Body of pancreas (tissue), 4 donors: ENCODE data around the gene RASGRF2. TPM values are rescaled to one million over a fixed set of nuclear protein-coding genes. Genes with fewer than 3 reads are reported as not detected.

ENCODE experiments used
- ATAC-seq: fragments of 150-250 bp; one replicate; pipeline ENCODE4 v1.9.1; 2016
- DNase-seq, 4 donors: peaks; one replicate each; pipeline ENCODE4 v3.0.0-alpha.2; 2019
- H3K27ac ChIP-seq, 4 donors: fragments of 200-600 bp; sonication (generic); 1 replicate in 3 of 4; 2 replicates in 1 of 4; pipeline versions ENCODE4 v1.5.1 to v1.6.1; 2016 to 2019; ENCODE audit warnings: mild to moderate bottlenecking in 1 of 4, mixed read lengths in 1 of 4, moderate library complexity in 1 of 4
- H3K27me3 ChIP-seq, 2 donors: fragments of 200-600 bp; sonication (generic); one replicate each; pipeline ENCODE4 v1.6.0; 2016; ENCODE audit warnings: mild to moderate bottlenecking in 1 of 2
- H3K36me3 ChIP-seq, 2 donors: fragments of 200-600 bp; sonication (generic); replicated peaks in 1 of 2; 2 replicates each; pipeline ENCODE4 v1.5.1; 2016; ENCODE audit warnings: low read depth in 2 of 2; ENCODE audit not compliant: insufficient read depth in 1 of 2
- H3K4me1 ChIP-seq: fragments of 200-600 bp; sonication (generic); one replicate; pipeline ENCODE4 v1.6.0; 2016
- H3K4me3 ChIP-seq, 2 donors: fragments of 200-600 bp; sonication (generic); 1 replicate in 1 of 2; 2 replicates in 1 of 2; pipeline ENCODE4 v1.5.1; 2016 to 2019
- H3K9me3 ChIP-seq, 3 donors: fragments of 200-600 bp; sonication (generic); 1 replicate in 2 of 3; 2 replicates in 1 of 3; pipeline ENCODE4 v1.5.1; 2016
- CTCF ChIP-seq, 7 experiments: fragments of 450-650 bp in 4 of 7; fragments of 200-600 bp in 3 of 7; sonication (generic) in 3 of 7; IDR thresholded peaks; one replicate each; pipeline ENCODE4 v1.5.1; 2016 to 2019; ENCODE audit warnings: antibody characterized with exemption in 7 of 7
- POLR2A ChIP-seq, 3 donors: fragments of 450-650 bp; IDR thresholded peaks; one replicate each; pipeline ENCODE4 v1.6.1; 2016; ENCODE audit warnings: antibody characterized with exemption in 3 of 3, mild to moderate bottlenecking in 2 of 3
- WGBS, 2 donors: methylation state at CpG; one replicate each; pipeline ENCODE4 v1.1.5; 2017; 5-methylcytosine and 5-hydroxymethylcytosine counted together
- intact Hi-C: fragments of 100-400 bp; cut with DNase I; formaldehyde crosslinking; loops from one replicate; pipeline ENCODE4 v1.15.1; 2023
- total RNA-seq, 2 donors: library from RNA; depleted of rRNA; stranded (reverse); fragments of >200 nt; gene quantifications; one replicate each; pipeline ENCODE4 v1.1.0, GENCODE V29; 2016

RASGRF2 gene
- total RNA-seq, 2 donors from 2014 or later = 1.6 to 3.6 TPM

GRCh38 chr5:81167544-81167943 is 207.4 kb downstream of the RASGRF2 start:
- DNase-seq = no peak
- Histone ChIP-seq H3K27ac (no peak overlapping the region), H3K9me3 (no peaks in the 10 kb centered on the region), H3K4me1 (no peaks in the 10 kb centered on the region), H3K27me3 (no peaks in the 10 kb centered on the region), H3K36me3 (no peaks in the 10 kb centered on the region), H3K4me3 (no peak overlapping the region)
- intact Hi-C loops = no loop called here
- no peak for ATAC-seq
- WGBS, 2 donors = 34 to 44% methylated on average over 7 to 8 of the region's 8 CpGs
- TF ChIP-seq POLR2A (IDR thresholded peaks at IDR 0.05) (no peak), CTCF (IDR thresholded peaks at IDR 0.05) (no peak)

GRCh38 chr5:81169924-81170323 is 209.8 kb downstream of the RASGRF2 start:
- H3K4me1 ChIP-seq = no peaks in the 10 kb centered on the region
- ATAC-seq (no peak), DNase-seq (no peak)
- H3K27me3 ChIP-seq = no peaks in the 10 kb centered on the region
- no peak overlapping the region for H3K27ac ChIP-seq
- H3K4me3 ChIP-seq = no peak overlapping the region
- no peaks in the 10 kb centered on the region for H3K36me3 ChIP-seq
- no peak for TF ChIP-seq POLR2A (IDR thresholded peaks at IDR 0.05)
- TF ChIP-seq CTCF (IDR thresholded peaks at IDR 0.05) = no peak
- WGBS, 2 donors = 52 to 81% methylated on average over 2 of the region's 2 CpGs
- H3K9me3 ChIP-seq = no peaks in the 10 kb centered on the region
- intact Hi-C loops = no loop called here

GRCh38 chr5:81171769-81172168 is 211.6 kb downstream of the RASGRF2 start:
- Histone ChIP-seq H3K9me3 (no peaks in the 10 kb centered on the region), H3K27me3 (no peaks in the 10 kb centered on the region), H3K36me3 (no peaks in the 10 kb centered on the region), H3K27ac (no peak overlapping the region), H3K4me3 (no peak overlapping the region), H3K4me1 (no peaks in the 10 kb centered on the region)
- ATAC-seq = no peak
- DNase-seq = no peak
- TF ChIP-seq CTCF (IDR thresholded peaks at IDR 0.05) = no peak
- TF ChIP-seq POLR2A (IDR thresholded peaks at IDR 0.05) = no peak
- 63 to 64% methylated on average over 4 of the region's 4 CpGs for WGBS, 2 donors
- intact Hi-C loops = no loop called here

- no peak for ATAC-seq
- DNase-seq = no peak
- TF ChIP-seq POLR2A (IDR thresholded peaks at IDR 0.05) = no peak
- no peak for TF ChIP-seq CTCF (IDR thresholded peaks at IDR 0.05)
- H3K27ac ChIP-seq = no peak overlapping the region
- H3K4me3 ChIP-seq = no peak overlapping the region
- H3K27me3 ChIP-seq = no peaks in the 10 kb centered on the region
- H3K9me3 ChIP-seq = no peaks in the 10 kb centered on the region
- intact Hi-C loops = no loop called here
- H3K4me1 ChIP-seq = no peaks in the 10 kb centered on the region
- H3K36me3 ChIP-seq = no peaks in the 10 kb centered on the region
- WGBS, 2 donors = 79 to 83% methylated on average over 3 of the region's 3 CpGs
Observed at GRCh38 chr5:81172710-81173109, 212.5 kb downstream of the RASGRF2 start.

- Histone ChIP-seq H3K4me3 (no peak overlapping the region), H3K27me3 (no peaks in the 10 kb centered on the region), H3K27ac (no peak overlapping the region), H3K4me1 (no peaks in the 10 kb centered on the region), H3K9me3 (no peaks in the 10 kb centered on the region), H3K36me3 (no peaks in the 10 kb centered on the region)
- 55 to 56% methylated on average over 3 of the region's 3 CpGs for whole genome bisulfite sequencing, 2 donors
- ATAC-seq (no peak), DNase-seq (no peak)
- TF ChIP-seq CTCF (IDR thresholded peaks at IDR 0.05) (no peak), POLR2A (IDR thresholded peaks at IDR 0.05) (no peak)
- intact Hi-C loops = no loop called here
Observed at GRCh38 chr5:81177061-81177460, 216.9 kb downstream of the RASGRF2 start.
